Posterior vena cava (tissue), 2 donors: ENCODE results near the gene LRP1B. TPM values are rescaled to one million over a fixed set of nuclear protein-coding genes. Genes with fewer than 3 reads are reported as not detected.
"Not testable (repeated sequence)": the region's sequence is repeated elsewhere in the genome, so short reads cannot be mapped to it uniquely, and the experiment has no call there.

ENCODE experiments used
- DNase-seq: peaks from one replicate; pipeline ENCODE4 v3.0.0-alpha.2; 2020; ENCODE audit warnings: low spot score
- intact Hi-C, 2 donors: fragments of 100-400 bp; cut with DNase I; formaldehyde crosslinking; loops; one replicate each; pipeline versions ENCODE4 v1.14.1 to v1.14.2; 2022 to 2023
- total RNA-seq, 2 donors: library from RNA; stranded (reverse); fragmentation: NEBNext Ultra II Directional; extraction: Animal tissue kit (Norgen Biotek cat#: 25700); gene quantifications; one replicate each; pipeline ENCODE4 v1.2.1, GENCODE V29; 2021
- donor health status: DM: yes; HTN: yes; CAD: no.
- donor health status: DM: yes; HTN: yes; CAD: no.

Gene LRP1B
- total RNA-seq, 2 donors from 2014 or later: 0.46 to 0.48 TPM

DNA sequence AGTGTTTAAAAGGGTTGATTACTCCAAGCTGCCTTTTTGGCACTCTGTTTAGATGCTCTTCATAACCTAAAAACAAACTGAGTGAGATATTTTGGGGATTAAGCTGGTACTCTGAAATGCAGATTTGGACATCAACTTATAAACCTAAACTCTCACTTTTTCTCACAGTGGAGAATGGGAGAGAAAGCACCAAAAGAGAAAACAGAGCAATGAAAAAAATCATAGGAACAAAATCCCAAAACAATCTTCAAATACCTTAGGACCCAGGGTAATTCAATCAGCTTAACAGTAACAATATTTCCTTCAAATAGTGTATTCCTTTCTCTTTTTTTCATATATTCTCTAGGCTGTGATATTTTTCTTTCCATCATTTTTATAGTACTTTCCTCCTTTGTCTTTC lies 11.5 kb downstream of the LRP1B start:
- DNase-seq: no peak
- intact Hi-C loops: no loop called here

DNA sequence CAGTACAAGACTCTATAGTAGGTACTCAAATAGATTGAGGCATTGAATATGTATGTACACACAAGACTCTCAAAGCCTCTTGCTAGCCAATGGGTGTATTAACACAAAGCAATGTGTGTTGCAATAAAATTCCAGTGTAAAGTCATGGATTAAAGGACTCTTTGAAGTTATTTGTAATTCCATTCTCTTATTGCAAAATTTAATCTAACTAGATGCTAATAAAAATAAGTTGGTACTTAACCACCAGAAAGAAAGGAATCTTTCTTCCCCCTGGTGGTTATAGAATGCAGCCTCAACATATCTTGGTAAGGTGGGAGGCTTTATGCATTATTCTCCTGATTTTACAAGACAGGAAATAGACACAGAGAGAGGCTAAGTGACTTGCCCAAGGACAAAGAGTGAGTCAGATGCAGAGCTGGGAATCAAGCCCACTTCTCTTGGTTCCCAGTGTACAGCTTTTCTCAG lies 18.0 kb downstream of the LRP1B start:
- intact Hi-C loops: no loop called here
- DNase-seq: no peak

DNA sequence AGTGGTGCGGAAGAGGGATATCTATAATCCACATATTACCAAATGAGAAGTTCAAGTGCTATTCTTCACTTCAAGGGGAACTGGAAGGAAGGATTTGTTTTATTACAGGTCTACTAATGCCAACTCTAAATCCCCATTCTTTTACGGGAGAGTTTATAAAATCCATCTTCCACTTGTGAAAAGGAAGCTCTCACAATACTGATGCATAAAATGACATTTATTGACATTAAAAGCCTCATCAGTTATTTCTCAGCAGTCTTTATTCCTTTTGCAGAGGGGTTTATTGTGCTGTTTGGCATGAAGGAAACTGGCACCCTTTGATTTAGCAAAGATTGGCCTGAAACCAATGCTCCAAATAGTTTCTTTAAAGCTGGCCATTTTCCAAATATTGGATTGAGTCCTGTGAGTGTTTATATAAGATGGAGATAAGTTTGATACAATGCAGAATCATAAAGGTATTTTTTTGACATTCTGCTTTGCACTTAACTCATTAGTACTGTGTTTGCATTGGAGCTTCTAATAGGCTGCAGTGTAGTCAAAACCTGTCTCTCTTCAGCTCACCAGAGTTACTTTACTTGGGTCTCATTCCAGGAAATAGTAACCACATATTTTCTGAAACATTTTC lies 26.6 kb downstream of the LRP1B start:
- DNase-seq: no peak
- intact Hi-C loops: no loop called here

DNA sequence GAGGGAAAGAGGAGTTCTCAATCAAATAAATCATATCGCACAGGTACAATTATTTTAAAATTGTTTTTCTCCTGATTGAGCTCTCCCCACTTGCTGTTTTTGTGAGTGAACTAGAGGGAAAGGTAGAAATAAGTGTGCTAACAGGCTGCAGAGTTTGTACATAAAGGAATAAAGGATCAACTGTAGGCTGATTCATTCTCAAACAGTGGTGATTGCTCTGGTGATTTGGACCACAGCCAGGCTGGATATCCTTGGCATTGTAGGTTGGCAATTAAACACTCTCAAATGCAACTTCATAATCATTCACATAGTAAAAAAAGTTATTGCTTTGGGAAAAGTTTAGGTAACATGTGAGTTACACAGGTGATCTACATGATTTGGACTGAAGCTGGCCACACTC lies 29.8 kb downstream of the LRP1B start:
- intact Hi-C loops: no loop called here
- DNase-seq: no peak

DNA sequence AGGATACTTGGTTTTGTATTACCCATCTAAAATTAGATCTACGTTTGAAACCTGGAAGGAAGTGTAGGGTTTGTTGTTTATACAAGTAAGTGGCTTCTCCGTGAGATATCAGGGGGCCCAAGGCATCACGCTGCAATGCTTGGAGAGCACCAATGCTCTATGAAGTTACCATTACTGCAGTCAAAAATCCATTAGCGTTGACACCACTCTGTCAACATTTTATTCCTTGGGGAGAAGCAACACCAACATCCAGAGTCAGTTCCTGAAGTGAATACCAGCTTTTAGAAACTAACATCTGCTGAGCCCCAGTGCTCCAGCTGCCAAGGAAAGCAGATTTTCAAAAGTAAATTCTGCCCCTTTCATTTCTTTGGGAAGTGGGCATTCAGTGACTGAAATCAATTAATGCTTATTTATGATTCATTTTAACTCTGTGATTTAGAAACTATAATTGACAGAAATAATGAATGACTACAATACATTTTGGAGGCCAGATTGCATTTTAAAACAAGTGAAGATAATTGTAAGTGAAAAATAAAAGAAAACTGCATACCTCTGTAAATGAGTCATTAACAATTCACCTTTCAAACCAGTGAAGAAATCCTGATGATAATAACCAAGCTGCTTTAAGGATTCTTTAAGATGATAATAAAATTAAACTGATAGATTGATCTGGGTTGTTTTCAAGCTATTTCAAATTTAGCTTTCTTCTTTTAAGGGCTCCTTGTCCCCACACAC lies 30.5 kb downstream of the LRP1B start:
- DNase-seq: no peak
- intact Hi-C loops: no loop called here

DNA sequence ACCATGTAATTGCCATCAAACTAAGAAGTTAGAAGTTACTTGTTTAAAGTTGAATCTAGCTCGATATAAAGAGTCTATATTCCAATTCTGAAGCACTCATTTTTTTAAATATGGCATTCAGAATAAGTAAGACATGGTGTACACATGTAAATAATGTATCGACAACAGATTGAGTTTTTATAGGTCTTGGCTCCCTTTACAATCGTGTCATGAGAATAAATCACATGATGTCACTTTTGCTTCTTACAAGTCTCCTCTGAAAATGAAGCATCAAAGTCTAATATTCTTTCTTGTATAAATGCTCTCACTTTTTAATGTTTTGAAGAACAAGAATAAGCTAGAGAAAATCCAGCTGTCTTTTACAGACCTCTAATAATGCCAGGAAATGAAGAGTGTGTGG lies 33.1 kb downstream of the LRP1B start:
- intact Hi-C loops: no loop called here
- DNase-seq: no peak

DNA sequence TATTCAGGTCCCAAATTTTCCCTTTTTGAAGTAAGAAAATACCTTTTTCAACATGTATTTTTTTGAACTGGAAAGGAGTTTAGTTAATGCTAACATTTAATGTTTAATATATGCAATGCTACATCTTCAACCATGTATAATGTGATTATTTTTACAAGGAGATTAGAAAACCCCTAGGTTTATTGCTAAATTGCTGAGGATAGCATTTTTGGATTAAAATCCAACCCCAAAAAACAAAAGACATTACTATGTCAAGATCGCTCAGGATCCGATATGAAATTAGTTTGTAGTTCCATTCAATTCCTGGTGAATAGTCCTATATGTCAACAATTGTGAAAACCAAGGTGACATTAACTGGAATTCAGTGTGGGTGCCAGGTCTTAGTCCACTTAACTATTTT lies 35.2 kb downstream of the LRP1B start:
- intact Hi-C loops: no loop called here
- DNase-seq: no peak

DNA sequence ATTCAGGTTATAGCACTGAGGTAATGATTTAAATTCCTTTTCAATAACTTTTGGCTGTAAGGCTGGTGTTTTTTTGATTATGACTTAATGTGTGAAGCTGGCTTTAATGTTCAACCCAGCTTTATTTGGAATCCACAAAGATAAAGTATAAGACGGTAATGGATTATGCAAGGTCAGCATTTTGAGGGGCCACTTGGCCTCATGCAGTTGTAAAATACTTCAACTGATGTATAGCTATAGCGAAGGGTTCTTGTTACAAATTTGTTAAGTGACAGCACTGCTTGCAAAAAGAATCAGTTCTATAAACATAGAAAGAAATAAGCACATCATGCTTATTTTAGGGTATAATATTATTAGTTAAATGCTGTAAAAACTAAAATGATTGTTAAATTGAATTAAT lies 36.6 kb downstream of the LRP1B start:
- no peak for DNase-seq
- intact Hi-C loops: no loop called here

DNA sequence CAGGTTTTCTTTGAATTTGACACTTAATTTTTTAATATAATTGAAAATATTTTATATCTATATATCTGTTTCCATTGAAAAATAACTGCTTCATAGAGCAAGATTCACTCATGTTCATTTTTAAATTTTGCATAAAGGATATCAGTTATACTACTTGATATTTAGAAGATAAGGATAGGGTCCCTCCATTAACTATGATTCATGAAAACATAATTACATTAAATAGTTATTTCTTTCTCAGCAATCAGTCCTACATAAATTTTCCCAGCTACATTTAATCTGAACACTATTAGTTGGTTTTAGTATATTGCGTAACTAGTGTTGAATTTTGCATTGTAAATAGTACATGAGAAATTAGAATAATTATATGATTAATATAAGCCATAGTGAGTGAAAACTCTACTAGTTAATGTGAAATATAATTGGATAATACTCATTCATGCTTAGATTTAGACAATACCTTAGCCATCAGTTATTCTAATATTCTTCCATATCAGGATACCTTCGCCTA lies 42.7 kb downstream of the LRP1B start:
- intact Hi-C loops: no loop called here
- DNase-seq: no peak

DNA sequence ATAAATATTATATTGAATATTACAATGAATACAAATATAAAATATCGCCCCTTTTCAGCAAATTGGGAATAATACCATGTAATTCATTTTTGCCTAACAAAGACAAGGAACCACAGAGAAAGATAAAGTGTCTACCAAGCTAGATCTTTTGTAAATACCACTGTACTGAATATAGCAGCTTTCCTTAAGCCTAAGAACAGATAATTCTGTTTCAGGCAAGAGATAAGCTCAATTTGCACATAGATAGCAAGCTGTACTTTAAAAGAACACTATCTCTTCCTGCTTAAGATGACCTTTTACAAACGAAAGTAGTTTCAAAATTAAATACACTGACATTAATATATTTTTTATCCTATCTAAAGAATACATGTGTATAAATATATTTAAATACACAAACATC lies 43.2 kb downstream of the LRP1B start:
- intact Hi-C loops, DNase-seq: not testable (repeated sequence)

DNA sequence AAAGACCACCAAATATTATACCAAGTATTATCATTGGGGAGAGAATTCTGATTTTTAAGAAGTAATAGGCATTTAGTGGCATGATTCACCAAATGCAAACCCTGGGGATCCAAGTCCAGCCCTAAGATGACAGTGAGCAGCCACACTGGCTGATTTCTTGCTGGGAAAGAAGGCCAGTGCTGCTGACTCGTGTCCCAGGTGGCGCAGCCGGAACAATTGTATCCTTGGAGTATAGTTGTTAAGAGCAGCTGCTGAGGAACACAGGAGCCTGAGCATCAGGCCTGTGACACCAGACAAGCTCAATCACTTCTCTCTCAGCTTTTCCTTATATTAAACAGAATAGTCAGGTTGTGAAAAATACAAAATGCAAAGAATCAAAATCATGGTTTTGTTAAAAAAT lies 48.4 kb downstream of the LRP1B start:
- peak; percentile 47 for DNase-seq
- intact Hi-C loops: no loop called here

DNA sequence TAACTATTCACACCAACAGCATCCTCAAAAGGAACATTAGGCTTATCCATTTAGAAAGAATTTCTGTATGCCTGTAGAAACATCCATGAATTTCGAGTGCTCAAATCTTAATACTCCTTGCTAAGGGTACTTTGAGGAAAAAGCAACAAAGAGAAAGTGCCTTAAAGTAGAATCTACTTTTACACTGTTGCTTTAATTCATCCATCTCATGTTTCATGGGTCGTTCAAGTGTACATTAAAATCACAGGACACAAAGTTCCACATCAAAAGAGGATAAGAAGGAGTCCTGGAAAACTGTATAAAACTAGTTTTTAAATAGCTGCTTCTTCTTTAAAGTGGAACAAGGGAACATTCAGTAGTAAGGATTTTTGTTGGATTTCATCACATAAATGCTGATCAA lies 54.5 kb downstream of the LRP1B start:
- no peak for DNase-seq
- intact Hi-C loops: no loop called here

DNA sequence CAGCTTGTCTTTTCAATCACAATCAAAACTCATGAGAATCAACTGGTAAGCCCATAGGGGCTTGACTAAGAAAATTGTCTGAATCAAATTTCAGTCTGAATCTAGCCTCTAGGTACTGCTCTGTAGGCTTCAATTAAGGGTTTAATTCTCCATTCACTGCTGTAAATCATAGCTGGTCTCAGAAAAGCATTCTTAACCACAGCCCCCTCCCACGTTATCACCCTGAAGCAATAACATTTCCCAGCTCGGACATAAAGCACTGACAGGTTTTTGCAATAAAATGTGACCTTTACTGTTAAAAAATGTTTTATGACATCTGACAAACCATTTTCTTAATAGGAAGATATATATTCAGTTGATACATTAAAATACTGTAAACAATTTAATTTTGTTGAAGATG lies 55.0 kb downstream of the LRP1B start:
- intact Hi-C loops: no loop called here
- no peak for DNase-seq

DNA sequence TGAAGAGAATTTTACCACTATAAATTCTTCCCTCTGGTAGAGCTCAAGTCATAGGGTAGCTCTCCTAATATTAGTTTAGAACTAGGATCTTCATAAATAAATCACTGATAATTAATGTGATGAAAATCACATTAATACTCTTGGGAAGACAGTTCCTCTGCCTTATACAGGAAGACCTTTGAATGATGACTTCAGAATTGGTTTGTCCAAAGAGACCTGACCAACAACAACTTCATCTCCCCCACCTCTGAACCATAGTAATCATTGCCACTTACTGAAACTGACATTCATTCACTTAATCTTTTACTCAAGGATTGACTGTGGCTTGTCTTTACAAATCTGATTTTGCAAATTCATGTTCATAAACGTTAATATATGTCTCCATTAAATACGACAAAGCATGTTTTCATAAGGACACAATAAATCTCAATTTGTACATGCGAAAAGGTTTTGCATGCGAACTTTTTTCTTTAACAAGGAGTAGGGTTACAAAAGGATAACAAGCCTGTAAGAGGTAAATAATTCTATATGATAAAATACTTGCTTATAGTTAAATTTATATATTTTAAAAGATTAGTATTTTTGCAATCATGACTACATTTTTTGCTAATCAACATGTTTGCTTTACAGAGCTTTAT lies 61.4 kb downstream of the LRP1B start:
- no peak for DNase-seq
- intact Hi-C loops: no loop called here

DNA sequence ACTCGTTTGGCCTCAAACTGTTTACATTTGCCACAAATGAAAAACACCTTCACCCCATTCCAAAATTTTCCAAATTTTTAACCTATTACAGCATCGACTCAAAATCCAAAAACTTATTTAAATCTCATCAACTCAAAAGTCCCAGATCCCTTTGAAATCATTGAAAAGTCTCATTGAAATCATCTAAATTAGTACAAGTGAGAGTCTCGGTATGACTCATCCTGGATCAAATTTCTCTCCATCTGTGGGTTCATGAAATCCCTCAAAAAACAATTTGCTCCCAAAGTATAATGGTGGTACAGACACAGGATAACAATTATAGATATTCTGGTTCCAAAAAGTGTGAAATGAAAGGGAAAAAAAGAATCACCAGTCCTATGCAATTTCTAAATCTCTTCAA lies 65.1 kb downstream of the LRP1B start:
- DNase-seq: no peak
- intact Hi-C loops: no loop called here

DNA sequence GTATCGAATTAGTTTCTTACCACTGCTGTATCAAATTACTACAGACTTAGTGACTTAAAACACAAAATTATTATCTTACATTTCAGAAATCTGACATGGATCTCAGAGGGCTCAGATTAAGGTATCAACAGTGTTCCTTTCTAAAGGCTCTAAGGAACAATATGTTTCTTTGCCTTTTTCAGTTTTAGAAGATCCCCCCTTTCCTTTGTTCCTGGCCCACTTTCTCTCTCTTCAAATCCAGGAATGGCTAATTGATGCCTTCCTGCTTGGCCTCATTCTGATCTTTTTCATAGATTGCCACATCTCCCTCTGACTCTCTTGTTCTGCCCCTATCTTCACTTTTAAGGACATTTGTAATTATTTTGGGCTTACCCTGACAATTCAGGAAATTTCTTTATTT lies 65.7 kb downstream of the LRP1B start:
- DNase-seq: no peak

DNA sequence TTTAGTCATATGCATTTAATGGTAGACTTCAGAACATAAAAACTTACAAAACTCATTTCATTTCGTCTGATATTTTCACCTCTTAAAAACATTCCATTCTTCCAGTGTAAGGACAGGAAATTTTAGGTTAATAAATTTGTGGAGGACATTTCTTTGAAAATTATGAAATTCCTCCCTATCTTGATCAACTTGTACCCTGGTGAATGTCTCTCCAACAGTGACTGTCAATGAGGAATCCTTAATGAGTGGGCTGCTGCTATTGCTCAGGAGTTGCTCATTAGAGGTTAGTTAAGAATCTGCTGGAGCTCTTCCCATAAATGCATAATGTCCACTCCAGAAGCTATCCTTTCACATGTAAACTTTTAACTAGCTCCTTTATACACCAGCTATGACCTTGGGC lies 69.1 kb downstream of the LRP1B start:
- DNase-seq: no peak
- intact Hi-C loops: no loop called here

More for the DNA sequence above, 65.7 kb downstream of the LRP1B start:
- intact Hi-C loops: no loop called here

DNA sequence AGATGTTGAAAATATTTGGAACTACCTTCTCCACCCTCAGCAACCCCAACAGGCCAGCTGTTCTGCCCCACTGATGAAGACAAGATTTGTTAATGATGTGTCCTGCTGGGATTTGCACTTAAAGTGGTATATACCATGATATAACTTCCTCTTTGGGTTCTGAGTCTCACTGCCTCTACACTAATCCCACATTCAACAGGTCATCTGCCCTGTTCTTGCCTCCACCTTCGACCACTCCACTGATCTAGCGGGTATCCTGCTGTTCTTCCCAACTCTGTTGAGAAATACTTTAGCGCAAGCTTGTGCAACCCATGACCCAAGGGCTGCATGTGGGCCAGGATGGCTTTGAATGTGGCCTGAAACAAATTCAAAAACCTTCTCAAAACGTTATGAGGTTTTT lies 72.7 kb downstream of the LRP1B start:
- intact Hi-C loops: no loop called here
- DNase-seq: no peak

DNA sequence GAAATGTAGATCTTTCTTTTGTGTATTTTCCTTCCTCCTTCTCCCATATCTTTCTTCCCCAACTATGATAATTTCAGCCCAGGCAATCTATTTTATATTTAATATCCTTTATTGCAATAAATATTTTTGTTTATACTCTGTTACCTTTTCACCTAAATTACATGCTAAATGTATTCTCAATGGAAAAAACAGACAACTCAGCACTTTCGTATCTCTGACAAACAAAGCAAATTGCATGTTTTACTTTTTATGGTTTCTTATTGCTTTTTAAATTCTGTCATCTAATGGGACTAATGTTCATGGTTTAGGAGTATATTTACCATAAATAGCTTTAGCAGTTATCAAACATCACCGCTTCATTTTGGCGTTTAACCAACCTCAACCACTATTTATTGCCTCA lies 74.0 kb downstream of the LRP1B start:
- intact Hi-C loops: no loop called here
- DNase-seq: no peak

DNA sequence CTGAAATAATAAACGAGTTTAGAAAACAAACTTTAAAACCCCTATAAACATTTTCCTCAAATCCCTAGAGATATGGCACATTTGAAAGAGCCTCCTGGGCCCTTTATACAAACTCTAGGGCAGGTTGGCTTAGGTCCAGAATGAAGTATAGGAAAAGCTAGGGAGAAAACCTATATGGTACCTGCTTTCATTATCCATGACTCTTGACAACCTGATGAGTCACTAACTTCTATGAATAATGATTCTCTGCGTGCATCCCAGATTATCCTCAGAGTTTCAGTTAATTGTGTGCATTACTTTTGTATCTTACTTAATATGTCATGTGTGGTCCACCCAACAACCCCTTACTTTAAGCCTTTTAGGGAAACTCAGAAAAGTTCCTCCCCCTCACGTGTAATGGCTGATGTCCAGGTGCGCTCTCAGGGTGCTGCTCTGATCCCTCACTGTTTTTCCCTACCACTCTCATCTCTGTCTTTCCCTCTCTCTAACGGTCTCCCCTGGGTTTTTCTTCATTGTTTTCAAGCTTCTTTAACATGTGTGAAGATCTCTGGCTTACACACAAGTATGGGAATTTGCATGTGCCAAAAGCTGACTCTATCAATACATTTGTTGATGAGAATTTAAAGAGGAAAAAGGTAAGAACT lies 78.5 kb downstream of the LRP1B start:
- DNase-seq: no peak
- intact Hi-C loops: no loop called here
